T-cell (primary cell): ENCODE results near the gene NT5DC4. TPM values are rescaled to one million over a fixed set of nuclear protein-coding genes. Genes with fewer than 3 reads are reported as not detected.

Experiments
- ATAC-seq, 4 experiments: fragments of 200-7000 bp in 3 of 4; fragments of 150-1000 bp in 1 of 4; cut with Tn5 transposase; replicated peaks in 1 of 4; 1 replicate in 3 of 4; 2 replicates in 1 of 4; pipeline ENCODE4 v1.10.0; 2021; ENCODE audit warnings: moderate library complexity in 3 of 4, mild to moderate bottlenecking in 2 of 4, moderate number of reproducible peaks in 1 of 4
- CTCF ChIA-PET, 2 donors: fragments of 300-600 bp; sonication (Branson Sonifier 250); formaldehyde crosslinking; loops; one replicate each; lab custom pipeline; 2022; ENCODE audit warnings: antibody characterized with exemption in 2 of 2; lab: Charles Lee
- POLR2A ChIA-PET, 2 donors: fragments of 300-600 bp; sonication (Branson Sonifier 250); formaldehyde crosslinking; loops; one replicate each; lab custom pipeline; 2022; ENCODE audit warnings: antibody characterized with exemption in 2 of 2; lab: Charles Lee
- DNase-seq, 35 experiments: peaks; one replicate each; pipeline versions ENCODE4 v3.0.0 to v3.0.0-alpha.2; 2013 to 2023
- H3K27ac ChIP-seq: one replicate; pipeline ENCODE4 v1.5.1; 2013; ENCODE audit warnings: low read length
- H3K27me3 ChIP-seq, 2 experiments: replicated peaks in 1 of 2; 1 replicate in 1 of 2; 2 replicates in 1 of 2; pipeline versions ENCODE4 v1.6.1 to v1.7.0; 2013; ENCODE audit warnings: low read length in 1 of 2, mixed read lengths in 1 of 2; ENCODE audit not compliant: control insufficient read depth in 2 of 2, insufficient read depth in 2 of 2; ENCODE audit errors: extremely low read depth in 1 of 2
- H3K36me3 ChIP-seq, 2 donors: 1 replicate in 1 of 2; 2 replicates in 1 of 2; pipeline versions ENCODE4 v1.6.1 to v1.7.0; 2013; ENCODE audit warnings: low read length in 1 of 2; ENCODE audit not compliant: control insufficient read depth in 2 of 2, insufficient read depth in 1 of 2; ENCODE audit errors: extremely low read depth in 1 of 2
- H3K4me1 ChIP-seq, 2 experiments: 1 replicate in 1 of 2; 2 replicates in 1 of 2; pipeline versions ENCODE4 v1.6.1 to v1.7.0; 2013; ENCODE audit warnings: low read length in 2 of 2, mixed read lengths in 1 of 2; ENCODE audit not compliant: insufficient read depth in 2 of 2, control insufficient read depth in 1 of 2; ENCODE audit errors: extremely low read depth in 1 of 2
- H3K4me3 ChIP-seq, 2 donors: 1 replicate in 1 of 2; 2 replicates in 1 of 2; pipeline versions ENCODE4 v1.5.1 to v1.7.0; 2013; ENCODE audit warnings: mild to moderate bottlenecking in 2 of 2, low read length in 1 of 2, moderate library complexity in 1 of 2; ENCODE audit not compliant: control insufficient read depth in 1 of 2; ENCODE audit errors: extremely low read depth in 1 of 2
- H3K9me3 ChIP-seq: 2 replicates; pipeline ENCODE4 v1.7.0; 2013
- H3K27ac Mint-ChIP-seq, 2 donors: one replicate each; pipeline ENCODE4 v1.8.0; 2020 to 2021; ENCODE audit warnings: mild to moderate bottlenecking in 2 of 2, mixed read lengths in 2 of 2
- H3K27me3 Mint-ChIP-seq, 2 donors: one replicate each; pipeline ENCODE4 v1.8.0; 2021 to 2022; ENCODE audit warnings: mixed read lengths in 2 of 2
- H3K36me3 Mint-ChIP-seq: one replicate; pipeline ENCODE4 v1.8.0; 2021; ENCODE audit warnings: mixed read lengths
- H3K4me1 Mint-ChIP-seq, 3 donors: one replicate each; pipeline ENCODE4 v1.8.0; 2020 to 2022; ENCODE audit warnings: mixed read lengths in 3 of 3, mild to moderate bottlenecking in 1 of 3
- H3K4me3 Mint-ChIP-seq, 3 donors: one replicate each; pipeline ENCODE4 v1.8.0; 2020 to 2022; ENCODE audit warnings: mild to moderate bottlenecking in 3 of 3, mixed read lengths in 3 of 3, moderate library complexity in 3 of 3
- H3K9me3 Mint-ChIP-seq, 3 donors: one replicate each; pipeline ENCODE4 v1.8.0; 2020 to 2022; ENCODE audit warnings: mixed read lengths in 3 of 3
- WGBS: methylation state at CpG from one replicate; pipeline ENCODE4 v1.1.5; 2013; ENCODE audit warnings: missing lambda C conversion rate; ENCODE audit not compliant: insufficient coverage; 5-methylcytosine and 5-hydroxymethylcytosine counted together
- total RNA-seq, 35 experiments: library from RNA in 6 of 35; stranded (reverse) in 6 of 35; fragments of 120-200 nt in 1 of 35; gene quantifications; one replicate each; pipeline versions ENCODE4 v1.2.1 to v1.2.4 and lab custom pipeline; 2013 to 2026

The NT5DC4 gene
- total RNA-seq, 5 donors from 2014 or later (not counting 1 experiment from before 2014, with no cell fraction given) = not detected

GRCh38 chr2:112787729-112788393 lies 67.0 kb downstream of the NT5DC4 start:
- no peaks in the 10 kb centered on the region for H3K36me3 Mint-ChIP-seq
- Histone ChIP-seq H3K4me1 (no peaks in the 10 kb centered on the region), H3K36me3 (no peaks in the 10 kb centered on the region), H3K4me3 (no peak overlapping the region), H3K9me3 (no peaks in the 10 kb centered on the region), H3K27me3 (no peaks in the 10 kb centered on the region), H3K27ac (no peak overlapping the region)
- WGBS = no CpG with 5 or more reads among the region's 4 CpGs
- H3K9me3 Mint-ChIP-seq = no peaks in the 10 kb centered on the region
- ChIA-PET POLR2A (no interaction called here), CTCF (interaction anchor here in 1 of 2 donors (0.6 kb wide), 1 partner anchor 39 kb away, joined by 4 read pairs; no protein-coding TSS in a partner anchor)
- no peak overlapping the region for H3K4me3 Mint-ChIP-seq
- H3K27ac Mint-ChIP-seq = no peak overlapping the region
- ATAC-seq = no peak
- peaks cover 6 to 22% of the 10 kb centered on the region in 2 donors for H3K27me3 Mint-ChIP-seq
- DNase-seq = no peak
- peaks cover 0 to 8% (median 0%) of the 10 kb centered on the region in 3 donors for H3K4me1 Mint-ChIP-seq

GRCh38 chr2:112788653-112789052 lies 67.8 kb downstream of the NT5DC4 start:
- peaks cover 4 to 19% of the 10 kb centered on the region in 2 donors for H3K27me3 Mint-ChIP-seq
- no peak overlapping the region for H3K27ac Mint-ChIP-seq
- ATAC-seq = no peak
- no peaks in the 10 kb centered on the region for H3K36me3 ChIP-seq
- POLR2A ChIA-PET = no interaction called here
- no peak overlapping the region for H3K4me3 ChIP-seq
- no peaks in the 10 kb centered on the region for H3K4me1 ChIP-seq
- H3K4me3 Mint-ChIP-seq = no peak overlapping the region
- no peak overlapping the region for H3K27ac ChIP-seq
- no peaks in the 10 kb centered on the region for H3K27me3 ChIP-seq
- H3K36me3 Mint-ChIP-seq = no peaks in the 10 kb centered on the region
- no peak for DNase-seq
- peaks cover 0 to 8% (median 5%) of the 10 kb centered on the region in 3 donors for H3K4me1 Mint-ChIP-seq
- no peaks in the 10 kb centered on the region for H3K9me3 ChIP-seq
- CTCF ChIA-PET = no interaction called here
- WGBS = 94% methylated on average over 2 of the region's 3 CpGs
- no peaks in the 10 kb centered on the region for H3K9me3 Mint-ChIP-seq

Other genes with a start within 250 kb of the NT5DC4 start
- 10 to 100 TPM; 11.9 to 23.3 (median 20.2) TPM for gene TTL, start 238.9 kb upstream of the NT5DC4 start, total RNA-seq
- gene POLR1B, start 178.6 kb upstream of the NT5DC4 start, total RNA-seq = 10 to 100 TPM; 15.1 to 39.5 (median 35.9) TPM
- gene CHCHD5, start 136.4 kb upstream of the NT5DC4 start, total RNA-seq = 10 to 100 TPM; 16.4 to 30.1 (median 24.7) TPM
- gene SLC20A1, start 75.1 kb upstream of the NT5DC4 start, total RNA-seq = 100 to 1,000 TPM in 2 of 5 donors, 10 to 100 TPM in 3; 65.8 to 135 (median 83.0) TPM
- 1 to 10 TPM in 1 of 5 donors, under 1 TPM in 4; 0.22 to 1.5 (median 0.33) TPM for gene CKAP2L, start 43.6 kb downstream of the NT5DC4 start, total RNA-seq
- under 1 TPM in 1 of 5 donors, not detected in 4; 0.12 TPM for gene IL1A, start 63.5 kb downstream of the NT5DC4 start, total RNA-seq
- 1 to 10 TPM in 2 of 5 donors, under 1 TPM in 2, not detected in 1; 0.76 to 4.4 (median 0.97) TPM for gene IL1B, start 115.8 kb downstream of the NT5DC4 start, total RNA-seq
- not detected for gene IL37, start 190.1 kb downstream of the NT5DC4 start, total RNA-seq